Measurements from ENCODE around the gene RBM23. TPM values are rescaled to one million over a fixed set of nuclear protein-coding genes. Genes with fewer than 3 reads are reported as not detected.

Gene RBM23
- polyA plus RNA-seq, 3 donors, result 76.7 to 89.7 (median 85.7) TPM

DNA sequence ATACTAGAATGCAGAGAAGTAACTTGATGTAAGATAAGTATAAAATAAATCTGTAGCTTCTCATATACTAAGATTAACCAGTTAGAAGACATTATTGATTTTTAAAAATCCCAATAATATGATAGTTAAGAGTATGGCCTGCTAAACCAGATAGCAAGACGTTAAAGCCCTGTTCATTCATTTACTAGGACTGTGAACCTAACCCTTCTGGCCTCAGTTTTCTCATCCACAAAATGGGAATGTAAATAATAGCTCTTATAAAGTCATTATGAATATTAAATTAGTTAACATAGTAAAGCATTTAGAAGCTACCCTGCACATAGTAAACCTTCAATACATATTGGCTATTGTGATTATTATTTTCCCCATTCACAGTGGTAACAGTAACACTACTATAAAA, 16.2 kb upstream of the RBM23 start:
- H3K9ac ChIP-seq (ENCODE audit: insufficient read depth, low read length, poor library complexity, severe bottlenecking), result no peak overlapping the region
- no peak overlapping the region for H3K4me3 ChIP-seq (replicated peaks in 1 of 3; ENCODE audit: low read depth in 2 of 3, low read length in 3 of 3)
- H3K4me3 Mint-ChIP-seq, result no peak overlapping the region
- peaks cover 10 to 16% of the 10 kb centered on the region in 2 donors for H3K36me3 ChIP-seq (replicated peaks in 1 of 2; ENCODE audit: control insufficient read depth in 1 of 2, insufficient read depth in 2 of 2, low read length in 2 of 2)
- H3K4me1 Mint-ChIP-seq, result no peaks in the 10 kb centered on the region
- no peaks in the 10 kb centered on the region for H4K20me1 ChIP-seq (ENCODE audit: insufficient read depth, low read length)
- no peak overlapping the region for H3K27ac Mint-ChIP-seq
- no peaks in the 10 kb centered on the region for H3K9me3 Mint-ChIP-seq
- H3K27me3 Mint-ChIP-seq (ENCODE audit: low read depth in 3 of 3), result no peaks in the 10 kb centered on the region
- no peaks in the 10 kb centered on the region for H3K79me2 ChIP-seq (ENCODE audit: insufficient read depth, low read length)
- no peak overlapping the region for H3K4me2 ChIP-seq (replicated peaks; ENCODE audit: extremely low read depth, low read length, poor library complexity, severe bottlenecking)
- TF ChIP-seq, protein P1, sequence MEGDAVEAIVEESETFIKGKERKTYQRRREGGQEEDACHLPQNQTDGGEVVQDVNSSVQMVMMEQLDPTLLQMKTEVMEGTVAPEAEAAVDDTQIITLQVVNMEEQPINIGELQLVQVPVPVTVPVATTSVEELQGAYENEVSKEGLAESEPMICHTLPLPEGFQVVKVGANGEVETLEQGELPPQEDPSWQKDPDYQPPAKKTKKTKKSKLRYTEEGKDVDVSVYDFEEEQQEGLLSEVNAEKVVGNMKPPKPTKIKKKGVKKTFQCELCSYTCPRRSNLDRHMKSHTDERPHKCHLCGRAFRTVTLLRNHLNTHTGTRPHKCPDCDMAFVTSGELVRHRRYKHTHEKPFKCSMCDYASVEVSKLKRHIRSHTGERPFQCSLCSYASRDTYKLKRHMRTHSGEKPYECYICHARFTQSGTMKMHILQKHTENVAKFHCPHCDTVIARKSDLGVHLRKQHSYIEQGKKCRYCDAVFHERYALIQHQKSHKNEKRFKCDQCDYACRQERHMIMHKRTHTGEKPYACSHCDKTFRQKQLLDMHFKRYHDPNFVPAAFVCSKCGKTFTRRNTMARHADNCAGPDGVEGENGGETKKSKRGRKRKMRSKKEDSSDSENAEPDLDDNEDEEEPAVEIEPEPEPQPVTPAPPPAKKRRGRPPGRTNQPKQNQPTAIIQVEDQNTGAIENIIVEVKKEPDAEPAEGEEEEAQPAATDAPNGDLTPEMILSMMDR (IDR thresholded peaks at IDR 0.05), result no peak
- no peak for DNase-seq
- H3K9me3 ChIP-seq (replicated peaks in 1 of 2; ENCODE audit: control insufficient read depth in 1 of 2, insufficient read depth in 1 of 2, low read length in 2 of 2), result no peaks in the 10 kb centered on the region
- no CpG with 5 or more reads among the region's 1 CpG for WGBS (ENCODE audit: insufficient coverage)
- H3K4me1 ChIP-seq (ENCODE audit: control insufficient read depth in 1 of 2, insufficient read depth in 2 of 2, low read length in 2 of 2), result peaks cover 6 to 8% of the 10 kb centered on the region in 2 donors
- peaks cover 11 to 44% of the 10 kb centered on the region in 2 donors for H3K36me3 Mint-ChIP-seq
- intact Hi-C loops (cut with micrococcal nuclease), result loop anchor here in 1 of 2 donors (10.0 kb wide), 1 partner anchor 50 kb away; the partner anchor contains the start of gene AJUBA
- H3K27me3 ChIP-seq (ENCODE audit: control insufficient read depth in 2 of 2, insufficient read depth in 2 of 2, low read length in 2 of 2), result no peaks in the 10 kb centered on the region
- no peak overlapping the region for H2AFZ ChIP-seq (ENCODE audit: insufficient read depth, low read depth, low read length, poor library complexity, severe bottlenecking)
- H3K27ac ChIP-seq (ENCODE audit: low read depth in 1 of 2, low read length in 2 of 2), result no peak overlapping the region

DNA sequence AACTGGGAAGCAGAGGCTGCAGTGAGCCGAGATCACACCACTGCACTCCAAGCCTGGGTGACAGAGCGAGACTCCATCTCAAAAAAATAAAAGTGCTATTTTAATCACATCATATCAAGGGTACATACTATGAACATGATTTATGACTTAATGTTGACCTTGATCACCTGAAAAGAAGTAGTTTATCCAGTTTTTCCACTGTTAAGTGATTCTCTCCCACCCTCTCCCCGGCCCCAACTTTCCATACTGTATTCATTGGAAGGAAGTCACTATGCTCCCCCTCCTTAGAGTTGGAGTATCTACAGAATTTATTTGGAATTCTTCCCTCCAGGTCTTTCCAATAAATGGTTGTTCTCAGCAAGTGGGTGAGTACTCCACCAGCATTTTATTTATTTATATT, 13.2 kb upstream of the RBM23 start:
- H3K36me3 Mint-ChIP-seq, result peaks cover 7 to 25% of the 10 kb centered on the region in 2 donors
- H2AFZ ChIP-seq (ENCODE audit: insufficient read depth, low read depth, low read length, poor library complexity, severe bottlenecking), result no peak overlapping the region
- no peak for DNase-seq
- H4K20me1 ChIP-seq (ENCODE audit: insufficient read depth, low read length), result no peaks in the 10 kb centered on the region
- peak overlapping the region in 1 of 7 donors; percentile 56 for H3K27ac Mint-ChIP-seq
- TF ChIP-seq, protein P1 (IDR thresholded peaks at IDR 0.05), result no peak
- no peak overlapping the region for H3K4me3 ChIP-seq (replicated peaks in 1 of 3; ENCODE audit: low read depth in 2 of 3, low read length in 3 of 3)
- H3K4me2 ChIP-seq (replicated peaks; ENCODE audit: extremely low read depth, low read length, poor library complexity, severe bottlenecking), result no peak overlapping the region
- H3K9me3 Mint-ChIP-seq, result no peaks in the 10 kb centered on the region
- WGBS (ENCODE audit: insufficient coverage), result no CpG with 5 or more reads among the region's 3 CpGs
- intact Hi-C loops (cut with micrococcal nuclease), result loop anchor here in 1 of 2 donors (10.0 kb wide), 1 partner anchor 53 kb away; the partner anchor contains the start of gene AJUBA
- H3K9me3 ChIP-seq (replicated peaks in 1 of 2; ENCODE audit: control insufficient read depth in 1 of 2, insufficient read depth in 1 of 2, low read length in 2 of 2), result no peaks in the 10 kb centered on the region
- no peaks in the 10 kb centered on the region for H3K4me1 Mint-ChIP-seq
- no peak overlapping the region for H3K4me3 Mint-ChIP-seq
- peaks cover 15% of the 10 kb centered on the region for H3K79me2 ChIP-seq (ENCODE audit: insufficient read depth, low read length)
- H3K27me3 ChIP-seq (ENCODE audit: control insufficient read depth in 2 of 2, insufficient read depth in 2 of 2, low read length in 2 of 2), result no peaks in the 10 kb centered on the region
- H3K27me3 Mint-ChIP-seq (ENCODE audit: low read depth in 3 of 3), result no peaks in the 10 kb centered on the region
- peaks cover 0 to 6% of the 10 kb centered on the region in 2 donors for H3K36me3 ChIP-seq (replicated peaks in 1 of 2; ENCODE audit: control insufficient read depth in 1 of 2, insufficient read depth in 2 of 2, low read length in 2 of 2)
- H3K27ac ChIP-seq (ENCODE audit: low read depth in 1 of 2, low read length in 2 of 2), result no peak overlapping the region
- H3K4me1 ChIP-seq (ENCODE audit: control insufficient read depth in 1 of 2, insufficient read depth in 2 of 2, low read length in 2 of 2), result peaks cover 19 to 33% of the 10 kb centered on the region in 2 donors
- no peak overlapping the region for H3K9ac ChIP-seq (ENCODE audit: insufficient read depth, low read length, poor library complexity, severe bottlenecking)

Data from CD14-positive monocyte (primary cell).